ENCODE results near the gene MRPL55. TPM values are rescaled to one million over a fixed set of nuclear protein-coding genes. Genes with fewer than 3 reads are reported as not detected.

MRPL55 gene
- polyA plus RNA-seq, 1 donor (not counting 4 experiments of a cell fraction or from before 2014, with no cell fraction given): 28.4 TPM

- H3K27me3 ChIP-seq (ENCODE audit: control insufficient read depth, extremely low read depth, insufficient read depth, low read length): peaks cover 61% of the 10 kb centered on the region
- no peaks in the 10 kb centered on the region for H3K79me2 ChIP-seq (ENCODE audit: control insufficient read depth, insufficient read depth, low read length)
- no peak overlapping the region for H3K4me2 ChIP-seq (ENCODE audit: control insufficient read depth, extremely low read depth, insufficient read depth, low read depth, low read length)
- H3K36me3 ChIP-seq (ENCODE audit: control insufficient read depth in 2 of 2, extremely low read depth in 1 of 2, insufficient read depth in 2 of 2, low read length in 2 of 2): no peaks in the 10 kb centered on the region
- DNase-seq (ENCODE audit: low read depth, low spot score) (no peak), FAIRE-seq (no peak)
- no peak overlapping the region for H2AFZ ChIP-seq (ENCODE audit: control insufficient read depth, low read length)
- no peaks in the 10 kb centered on the region for H3K9me1 ChIP-seq (ENCODE audit: control insufficient read depth, extremely low read depth, insufficient read depth, low read length)
- H3K9ac ChIP-seq (ENCODE audit: control insufficient read depth, extremely low read depth, insufficient read depth, low read length): no peak overlapping the region
- dilution Hi-C loops (cut with MboI; ENCODE audit: extremely low pct_ligation_motif_present, low sequenced_read_pairs): no loop called here
- H4K20me1 ChIP-seq (ENCODE audit: control insufficient read depth, extremely low read depth, insufficient read depth, low read length): no peaks in the 10 kb centered on the region
- H3K27ac ChIP-seq (ENCODE audit: control insufficient read depth, insufficient read depth, low read length): no peak overlapping the region
- H3K4me3 ChIP-seq (ENCODE audit: control insufficient read depth in 2 of 3, extremely low read depth in 1 of 3, insufficient read depth in 2 of 3, low read depth in 1 of 3, low read length in 3 of 3): no peak overlapping the region
- no peaks in the 10 kb centered on the region for H3K9me3 ChIP-seq (ENCODE audit: control insufficient read depth, low read depth, low read length)
- peaks cover 3% of the 10 kb centered on the region for H3K4me1 ChIP-seq (ENCODE audit: control insufficient read depth, extremely low read depth, insufficient read depth, low read length)
- TF ChIP-seq CTCF (optimal IDR thresholded peaks at IDR 0.05 in 1 of 3, IDR thresholded peaks at IDR 0.05 in 1 of 3, conservative IDR thresholded peaks at IDR 0.05 in 1 of 3; ENCODE audit: extremely low read depth in 1 of 3, insufficient read depth in 2 of 3, low read length in 3 of 3) (no peak), EZH2 (IDR thresholded peaks at IDR 0.05; ENCODE audit: low read length) (no peak)
Observed at GRCh38 chr1:228062085-228062791, 46.9 kb downstream of the MRPL55 start.

- dilution Hi-C loops (cut with MboI; ENCODE audit: extremely low pct_ligation_motif_present, low sequenced_read_pairs): no loop called here
- FAIRE-seq (no peak), DNase-seq (ENCODE audit: low read depth, low spot score) (no peak)
- Histone ChIP-seq H2AFZ (ENCODE audit: control insufficient read depth, low read length) (no peak overlapping the region), H3K9ac (ENCODE audit: control insufficient read depth, extremely low read depth, insufficient read depth, low read length) (no peak overlapping the region), H3K36me3 (ENCODE audit: control insufficient read depth in 2 of 2, extremely low read depth in 1 of 2, insufficient read depth in 2 of 2, low read length in 2 of 2) (no peaks in the 10 kb centered on the region), H3K27me3 (ENCODE audit: control insufficient read depth, extremely low read depth, insufficient read depth, low read length) (peaks cover 54% of the 10 kb centered on the region), H3K79me2 (ENCODE audit: control insufficient read depth, insufficient read depth, low read length) (no peaks in the 10 kb centered on the region), H3K9me1 (ENCODE audit: control insufficient read depth, extremely low read depth, insufficient read depth, low read length) (no peaks in the 10 kb centered on the region), H3K9me3 (ENCODE audit: control insufficient read depth, low read depth, low read length) (no peaks in the 10 kb centered on the region), H4K20me1 (ENCODE audit: control insufficient read depth, extremely low read depth, insufficient read depth, low read length) (no peaks in the 10 kb centered on the region), H3K4me2 (ENCODE audit: control insufficient read depth, extremely low read depth, insufficient read depth, low read depth, low read length) (no peak overlapping the region), H3K27ac (ENCODE audit: control insufficient read depth, insufficient read depth, low read length) (no peak overlapping the region), H3K4me3 (ENCODE audit: control insufficient read depth in 2 of 3, extremely low read depth in 1 of 3, insufficient read depth in 2 of 3, low read depth in 1 of 3, low read length in 3 of 3) (no peak overlapping the region), H3K4me1 (ENCODE audit: control insufficient read depth, extremely low read depth, insufficient read depth, low read length) (peaks cover 3% of the 10 kb centered on the region)
- TF ChIP-seq CTCF (optimal IDR thresholded peaks at IDR 0.05 in 1 of 3, IDR thresholded peaks at IDR 0.05 in 1 of 3, conservative IDR thresholded peaks at IDR 0.05 in 1 of 3; ENCODE audit: extremely low read depth in 1 of 3, insufficient read depth in 2 of 3, low read length in 3 of 3): no peak
- no peak for TF ChIP-seq EZH2 (IDR thresholded peaks at IDR 0.05; ENCODE audit: low read length)
Observed at GRCh38 chr1:228061411-228062084, 47.6 kb downstream of the MRPL55 start.

Measured in keratinocyte (primary cell).